Heart left ventricle (tissue), 16 donors: ENCODE data around the gene C14orf93. TPM values are rescaled to one million over a fixed set of nuclear protein-coding genes. Genes with fewer than 3 reads are reported as not detected.

ENCODE experiments used
- ATAC-seq, 4 donors: fragments of 200-7000 bp; cut with Tn5 transposase; one replicate each; pipeline ENCODE4 v1.9.1; 2020 to 2022; ENCODE audit warnings: moderate library complexity in 4 of 4, mild to moderate bottlenecking in 3 of 4, moderate number of reproducible peaks in 1 of 4
- DNase-seq, 5 donors: peaks; one replicate each; pipeline ENCODE4 v3.0.0-alpha.2; 2020
- H3K27ac ChIP-seq, 12 donors: fragments of 200-600 bp; sonication (generic) in 4 of 12; one replicate each; pipeline versions ENCODE4 v1.5.0 to v1.8.0; 2016 to 2022; ENCODE audit warnings: mild to moderate bottlenecking in 2 of 12
- H3K27me3 ChIP-seq, 9 donors: fragments of 200-600 bp; sonication (generic) in 2 of 9; one replicate each; pipeline versions ENCODE4 v1.5.1 to v1.8.0; 2016 to 2022; ENCODE audit warnings: mild to moderate bottlenecking in 3 of 9
- H3K36me3 ChIP-seq, 9 donors: fragments of 200-600 bp; sonication (generic) in 2 of 9; one replicate each; pipeline versions ENCODE4 v1.5.0 to v1.8.0; 2018 to 2022; ENCODE audit warnings: mild to moderate bottlenecking in 2 of 9
- H3K4me1 ChIP-seq, 12 donors: fragments of 200-600 bp; sonication (generic) in 4 of 12; one replicate each; pipeline versions ENCODE4 v1.5.0 to v1.8.0; 2016 to 2022; ENCODE audit warnings: mild to moderate bottlenecking in 3 of 12
- H3K4me3 ChIP-seq, 12 donors: fragments of 200-600 bp; sonication (generic) in 4 of 12; one replicate each; pipeline versions ENCODE4 v1.5.0 to v1.8.0; 2017 to 2022; ENCODE audit warnings: mild to moderate bottlenecking in 9 of 12, moderate library complexity in 4 of 12
- H3K9me3 ChIP-seq, 12 donors: fragments of 200-600 bp; sonication (generic) in 4 of 12; one replicate each; pipeline versions ENCODE4 v1.5.0 to v1.8.0; 2016 to 2022; ENCODE audit warnings: mild to moderate bottlenecking in 1 of 12
- CTCF ChIP-seq, 12 donors: fragments of 200-600 bp; sonication (generic) in 4 of 12; IDR thresholded peaks; one replicate each; pipeline versions ENCODE4 v1.5.0 to v1.8.0; 2018 to 2022; ENCODE audit warnings: antibody characterized with exemption in 12 of 12, mild to moderate bottlenecking in 5 of 12
- POLR2A ChIP-seq, 2 donors: fragments of 450-650 bp; IDR thresholded peaks; one replicate each; pipeline ENCODE4 v1.6.1; 2017; ENCODE audit warnings: antibody characterized with exemption in 2 of 2, mild to moderate bottlenecking in 2 of 2, moderate library complexity in 2 of 2
- WGBS, 4 donors: extraction: QIAGEN DNeasy Blood & Tissue Kit in 2 of 4; methylation state at CpG; one replicate each; pipeline versions ENCODE4 v1.1.5 to v1.1.7; 2013 to 2018; 5-methylcytosine and 5-hydroxymethylcytosine counted together
- intact Hi-C, 10 donors: fragments of 100-400 bp; cut with DNase I; formaldehyde crosslinking; loops; one replicate each; pipeline versions ENCODE4 v1.11.1 to v1.14.2; 2022
- polyA plus RNA-seq, 2 donors: library from polyadenylated mRNA; stranded (reverse); fragments of 200-250 nt; gene quantifications; one replicate each; pipeline ENCODE4 v1.2.3, GENCODE V29; 2013
- total RNA-seq, 9 donors: library from RNA; depleted of rRNA in 2 of 9; stranded (reverse); fragments of >200 nt in 2 of 9; fragmentation: NEBNext Ultra II Directional in 3 of 9; extraction: Animal tissue kit (Norgen Biotek cat#: 25700) in 3 of 9; gene quantifications; one replicate each; pipeline versions ENCODE4 v1.1.0 to v1.2.4, GENCODE V29; 2016 to 2023
- donor health status: ischemic (EF 13 %, LVEDD 7.1; RV severe dilation, severe dysfunction).
- donor health status: healthy with polysubstance abuse.
- donor health status: DM: no; HTN: yes; CAD: no.
- donor health status: DM: no; HTN: no; CAD: no.
- donor health status: ischemic (EF 25% LVEDD 6.9; RV normal size, moderate dysfunction).
- donor health status: ischemic (EF 25% LVEDD 5.7; RV mildly dilated, moderate dysfunction).
- donor health status: healthy.
- donor health status: DM: yes; HTN: yes; CAD: no.
- donor health status: ischemic (EF 35%, LVEDD 5.7; RV mildly dilated, moderate dysfunction).
- donor health status: nonischemic (EF 11% LVEDD 7.7; RV severe dilation, severe dysfunction).
- donor health status: DM: yes; HTN: yes; CAD: no.
- donor health status: PGD.
- donor health status: ischemic (EF 29% LVEDD 5.4; RV normal size, mild dysfunction).
- donor health status: nonischemic (EF 23%, LVEDD 6.1; RV moderate dilation, normal function).

The C14orf93 gene
- total and polyA plus RNA-seq, 11 donors, result 3.4 to 7.6 (median 5.4) TPM

- Histone ChIP-seq H3K36me3 (peaks cover 6 to 37% (median 34%) of the 10 kb centered on the region in 9 donors), H3K9me3 (no peaks in the 10 kb centered on the region), H3K27ac (peak within 1 kb of the TSS; percentile 81 to 98 (median 96)), H3K4me1 (peaks cover 0 to 23% (median 15%) of the 10 kb centered on the region in 12 donors), H3K27me3 (no peaks in the 10 kb centered on the region), H3K4me3 (peak within 1 kb of the TSS; percentile 65 to 98 (median 90))
- TF ChIP-seq POLR2A (IDR thresholded peaks at IDR 0.05) (peak in 1 of 2 donors; percentile 44), CTCF (IDR thresholded peaks at IDR 0.05) (peak in 1 of 12 donors; percentile 3)
- ATAC-seq (peak; percentile 97 to 99 (median 98)), DNase-seq (peak; percentile 90 to 93 (median 91))
- WGBS, 4 donors, result 0 to 1% (median 0%) methylated on average over 23 to 36 of the region's 36 CpGs
- intact Hi-C loops, result loop anchor here in 5 of 10 donors (1.0 to 2.0 kb wide), 3 partner anchors 24 to 28 kb away; partner anchors contain the start of gene C14orf93 (in 1 of the 5)
These were observed 24.8 kb upstream of the C14orf93 start, which contains the start of gene PSMB5 for GRCh38 chr14:23034498-23035302. TSS of gene PSMB5 (minus strand) at chr14:23034900. CDS start at chr14:23034881, 19 bp downstream.

- whole genome bisulfite sequencing, 4 donors, result 39 to 44% (median 41%) methylated on average over 17 of the region's 17 CpGs
- ATAC-seq (peak in 1 of 4 donors; percentile 2), DNase-seq (no peak)
- Histone ChIP-seq H3K4me1 (peaks cover 0 to 26% (median 15%) of the 10 kb centered on the region in 12 donors), H3K4me3 (peak overlapping the region; percentile 65 to 98 (median 90)), H3K27ac (peak overlapping the region; percentile 81 to 98 (median 96)), H3K36me3 (peaks cover 6 to 44% (median 41%) of the 10 kb centered on the region in 9 donors), H3K27me3 (no peaks in the 10 kb centered on the region), H3K9me3 (no peaks in the 10 kb centered on the region)
- intact Hi-C loops, result loop anchor here in 5 of 10 donors (2.0 kb wide), 2 partner anchors 23 to 27 kb away; partner anchors contain the start of gene C14orf93 (in 1 of the 5)
- no peak for TF ChIP-seq CTCF (IDR thresholded peaks at IDR 0.05)
These were observed 24.0 kb upstream of the C14orf93 start for GRCh38 chr14:23033801-23034497.

- no peak overlapping the region for H3K27ac ChIP-seq
- peak overlapping the region in 9 of 12 donors; percentile 71 to 98 (median 91) for H3K4me3 ChIP-seq
- ATAC-seq, result no peak
- no peaks in the 10 kb centered on the region for H3K27me3 ChIP-seq
- no peak for DNase-seq
- H3K9me3 ChIP-seq, result no peaks in the 10 kb centered on the region
- 94 to 98% (median 95%) methylated on average over 10 of the region's 10 CpGs for WGBS, 4 donors
- H3K4me1 ChIP-seq, result peaks cover 0 to 32% (median 19%) of the 10 kb centered on the region in 12 donors
- H3K36me3 ChIP-seq, result peaks cover 6 to 50% (median 48%) of the 10 kb centered on the region in 9 donors
- no peak for TF ChIP-seq CTCF (IDR thresholded peaks at IDR 0.05)
- no peak for TF ChIP-seq POLR2A (IDR thresholded peaks at IDR 0.05)
- intact Hi-C loops, result no loop called here
These were observed 23.3 kb upstream of the C14orf93 start for GRCh38 chr14:23033251-23033727.
